Measurements from ENCODE around the gene DSN1.

The DSN1 gene

GRCh38 chr20:36795691-36796090 lies 22.1 kb upstream of the DSN1 start:
- DNase-seq (ENCODE audit: low spot score), result no peak

- no peak for DNase-seq (ENCODE audit: low spot score)
These were observed 20.5 kb upstream of the DSN1 start for GRCh38 chr20:36794116-36794474.

- DNase-seq (ENCODE audit: low spot score), result no peak
These were observed 19.9 kb upstream of the DSN1 start for GRCh38 chr20:36793294-36794115.

- DNase-seq (ENCODE audit: low spot score), result no peak
These were observed 18.9 kb upstream of the DSN1 start for GRCh38 chr20:36792422-36792821.

- no peak for DNase-seq (ENCODE audit: low spot score)
These were observed 18.3 kb upstream of the DSN1 start for GRCh38 chr20:36791862-36792261.

- no peak for DNase-seq (ENCODE audit: low spot score)
These were observed 13.1 kb upstream of the DSN1 start for GRCh38 chr20:36786663-36787062.

GRCh38 chr20:36786246-36786645 lies 12.7 kb upstream of the DSN1 start:
- DNase-seq (ENCODE audit: low spot score), result no peak

- DNase-seq (ENCODE audit: low spot score), result no peak
These were observed 11.7 kb upstream of the DSN1 start for GRCh38 chr20:36785308-36785707.

- DNase-seq (ENCODE audit: low spot score), result no peak
These were observed 11.3 kb upstream of the DSN1 start for GRCh38 chr20:36784900-36785299.

- DNase-seq (ENCODE audit: low spot score), result no peak
These were observed 10.6 kb upstream of the DSN1 start for GRCh38 chr20:36784116-36784515.

GRCh38 chr20:36779656-36780025 lies 6.1 kb upstream of the DSN1 start:
- DNase-seq (ENCODE audit: low spot score), result no peak

GRCh38 chr20:36778831-36779655 lies 5.5 kb upstream of the DSN1 start:
- DNase-seq (ENCODE audit: low spot score), result no peak

- no peak for DNase-seq (ENCODE audit: low spot score)
These were observed 4.0 kb upstream of the DSN1 start for GRCh38 chr20:36777576-36777975.

GRCh38 chr20:36777167-36777566 lies 3.6 kb upstream of the DSN1 start:
- DNase-seq (ENCODE audit: low spot score), result no peak

- no peak for DNase-seq (ENCODE audit: low spot score)
These were observed 2.3 kb upstream of the DSN1 start for GRCh38 chr20:36775826-36776225.

- no peak for DNase-seq (ENCODE audit: low spot score)
These were observed 1.6 kb upstream of the DSN1 start for GRCh38 chr20:36775196-36775595.

GRCh38 chr20:36773107-36773596 lies 411 bp downstream of the DSN1 start:
- DNase-seq (ENCODE audit: low spot score), result peak; percentile 37

- no peak for DNase-seq (ENCODE audit: low spot score)
These were observed 2.9 kb downstream of the DSN1 start for GRCh38 chr20:36770680-36771079.

- no peak for DNase-seq (ENCODE audit: low spot score)
These were observed 4.7 kb downstream of the DSN1 start for GRCh38 chr20:36768768-36769430.

- DNase-seq (ENCODE audit: low spot score), result no peak
These were observed 12.4 kb downstream of the DSN1 start for GRCh38 chr20:36761125-36761524.

GRCh38 chr20:36760647-36761046 lies 12.9 kb downstream of the DSN1 start:
- no peak for DNase-seq (ENCODE audit: low spot score)

- no peak for DNase-seq (ENCODE audit: low spot score)
These were observed 15.3 kb downstream of the DSN1 start for GRCh38 chr20:36758276-36758675.

- no peak for DNase-seq (ENCODE audit: low spot score)
These were observed 17.1 kb downstream of the DSN1 start for GRCh38 chr20:36756496-36756895.

Measured in hematopoietic multipotent progenitor cell treated with erythropoietin and hydrocortisone succinate and interleukin-3 and kit ligand, for 17 days (in vitro differentiated cells).